CD14-positive monocyte (primary cell): ENCODE measurements around the gene GOLGA3. TPM values are rescaled to one million over a fixed set of nuclear protein-coding genes. Genes with fewer than 3 reads are reported as not detected.
"Not testable (repeated sequence)": the region's sequence is repeated elsewhere in the genome, so short reads cannot be mapped to it uniquely, and the experiment has no call there.

ENCODE experiments used
- DNase-seq, 3 donors: peaks; one replicate each; pipeline ENCODE4 v3.0.0-alpha.2; 2011 to 2022
- H2AFZ ChIP-seq: 2 replicates; pipeline ENCODE4 v1.6.0; 2012; ENCODE audit warnings: mild to moderate bottlenecking, low read depth, low read length, inconsistent platforms; ENCODE audit not compliant: insufficient read depth, poor library complexity, severe bottlenecking
- H3K27ac ChIP-seq, 2 donors: 1 replicate in 1 of 2; 2 replicates in 1 of 2; pipeline ENCODE4 v1.5.1; 2012 to 2013; ENCODE audit warnings: low read length in 2 of 2, control low read depth in 1 of 2, inconsistent platforms in 1 of 2, low read depth in 1 of 2, mild to moderate bottlenecking in 1 of 2
- H3K27me3 ChIP-seq, 2 donors: one replicate each; pipeline versions ENCODE4 v1.6.0 to v1.6.1; 2011 to 2013; ENCODE audit warnings: low read length in 2 of 2; ENCODE audit not compliant: control insufficient read depth in 2 of 2, insufficient read depth in 2 of 2
- H3K36me3 ChIP-seq, 2 donors: replicated peaks in 1 of 2; 1 replicate in 1 of 2; 2 replicates in 1 of 2; pipeline versions ENCODE4 v1.5.1 to v1.6.1; 2012 to 2013; ENCODE audit warnings: low read length in 2 of 2, control low read depth in 1 of 2, inconsistent platforms in 1 of 2, mild to moderate bottlenecking in 1 of 2; ENCODE audit not compliant: insufficient read depth in 2 of 2, control insufficient read depth in 1 of 2
- H3K4me1 ChIP-seq, 2 donors: 1 replicate in 1 of 2; 2 replicates in 1 of 2; pipeline versions ENCODE4 v1.5.1 to v1.6.1; 2012 to 2013; ENCODE audit warnings: low read length in 2 of 2, control low read depth in 1 of 2, inconsistent platforms in 1 of 2, mild to moderate bottlenecking in 1 of 2, moderate library complexity in 1 of 2; ENCODE audit not compliant: insufficient read depth in 2 of 2, control insufficient read depth in 1 of 2
- H3K4me2 ChIP-seq: replicated peaks from 2 replicates; pipeline ENCODE3; 2012; ENCODE audit warnings: low read length, moderate library complexity, mild to moderate bottlenecking; ENCODE audit not compliant: poor library complexity, severe bottlenecking; ENCODE audit errors: extremely low read depth
- H3K4me3 ChIP-seq, 3 experiments: fragments of 200-600 bp in 1 of 3; sonication (generic) in 1 of 3; replicated peaks in 1 of 3; 1 replicate in 2 of 3; 2 replicates in 1 of 3; pipeline ENCODE4 v1.5.1; 2011 to 2013; ENCODE audit warnings: low read length in 3 of 3, mild to moderate bottlenecking in 3 of 3, control low read depth in 2 of 3, low read depth in 2 of 3, inconsistent platforms in 1 of 3, moderate library complexity in 1 of 3
- H3K79me2 ChIP-seq: 2 replicates; pipeline ENCODE4 v1.6.0; 2012; ENCODE audit warnings: mild to moderate bottlenecking, control low read depth, inconsistent platforms, low read length, moderate library complexity; ENCODE audit not compliant: insufficient read depth
- H3K9ac ChIP-seq: 2 replicates; pipeline ENCODE4 v1.6.0; 2017; ENCODE audit warnings: low read length, mild to moderate bottlenecking; ENCODE audit not compliant: insufficient read depth, poor library complexity, severe bottlenecking
- H3K9me3 ChIP-seq, 2 donors: replicated peaks in 1 of 2; 1 replicate in 1 of 2; 2 replicates in 1 of 2; pipeline versions ENCODE4 v1.5.1 to v1.6.1; 2012 to 2013; ENCODE audit warnings: low read length in 2 of 2, control low read depth in 1 of 2; ENCODE audit not compliant: control insufficient read depth in 1 of 2, insufficient read depth in 1 of 2
- H4K20me1 ChIP-seq: 2 replicates; pipeline ENCODE4 v1.6.0; 2012; ENCODE audit warnings: mild to moderate bottlenecking, low read length, control low read depth, moderate library complexity; ENCODE audit not compliant: insufficient read depth
- H3K27ac Mint-ChIP-seq, 7 donors: one replicate each; pipeline ENCODE4 v1.8.0; 2020; ENCODE audit warnings: mild to moderate bottlenecking in 7 of 7, mixed read lengths in 7 of 7, moderate library complexity in 6 of 7, inconsistent platforms in 2 of 7
- H3K27me3 Mint-ChIP-seq, 3 donors: one replicate each; pipeline ENCODE4 v1.8.0; 2021 to 2022; ENCODE audit warnings: low read depth in 3 of 3, mild to moderate bottlenecking in 3 of 3, mixed read lengths in 3 of 3, moderate library complexity in 3 of 3, inconsistent platforms in 1 of 3
- H3K36me3 Mint-ChIP-seq, 2 donors: one replicate each; pipeline ENCODE4 v1.8.0; 2020; ENCODE audit warnings: mixed read lengths in 2 of 2, inconsistent platforms in 1 of 2, mild to moderate bottlenecking in 1 of 2
- H3K4me1 Mint-ChIP-seq: one replicate; pipeline ENCODE4 v1.8.0; 2020; ENCODE audit warnings: mild to moderate bottlenecking, mixed read lengths
- H3K4me3 Mint-ChIP-seq, 2 donors: one replicate each; pipeline ENCODE4 v1.8.0; 2020; ENCODE audit warnings: mild to moderate bottlenecking in 2 of 2, mixed read lengths in 2 of 2, moderate library complexity in 1 of 2
- H3K9me3 Mint-ChIP-seq, 7 donors: one replicate each; pipeline ENCODE4 v1.8.0; 2020 to 2022; ENCODE audit warnings: mixed read lengths in 7 of 7, mild to moderate bottlenecking in 6 of 7, moderate library complexity in 6 of 7, inconsistent platforms in 2 of 7
- CTCF ChIP-seq: fragments of 200-600 bp; IDR thresholded peaks from one replicate; pipeline ENCODE4 v1.8.0; 2022; ENCODE audit warnings: antibody characterized with exemption, mild to moderate bottlenecking
- WGBS: methylation state at CpG from one replicate; pipeline ENCODE4 v1.1.5; 2013; ENCODE audit warnings: missing lambda C conversion rate; ENCODE audit not compliant: insufficient coverage; 5-methylcytosine and 5-hydroxymethylcytosine counted together
- intact Hi-C, 2 donors: fragments of 100-400 bp; cut with micrococcal nuclease; formaldehyde crosslinking; loops; one replicate each; pipeline versions ENCODE4 v1.15.0 to v1.15.1; 2023
- polyA plus RNA-seq, 3 donors: library from polyadenylated mRNA; depleted of rRNA in 1 of 3; unstranded in 2 of 3; stranded (reverse) in 1 of 3; fragments of 300-500 nt in 2 of 3; fragments of >200 nt in 1 of 3; fragmentation: Illumina TruSeq in 2 of 3; gene quantifications; 1 replicate in 2 of 3; 2 replicates in 1 of 3; pipeline ENCODE4 v1.2.3, GENCODE V29; 2012 to 2021

GOLGA3 gene
- polyA plus RNA-seq, 3 donors, result 1.2 to 12.0 (median 2.4) TPM

DNA sequence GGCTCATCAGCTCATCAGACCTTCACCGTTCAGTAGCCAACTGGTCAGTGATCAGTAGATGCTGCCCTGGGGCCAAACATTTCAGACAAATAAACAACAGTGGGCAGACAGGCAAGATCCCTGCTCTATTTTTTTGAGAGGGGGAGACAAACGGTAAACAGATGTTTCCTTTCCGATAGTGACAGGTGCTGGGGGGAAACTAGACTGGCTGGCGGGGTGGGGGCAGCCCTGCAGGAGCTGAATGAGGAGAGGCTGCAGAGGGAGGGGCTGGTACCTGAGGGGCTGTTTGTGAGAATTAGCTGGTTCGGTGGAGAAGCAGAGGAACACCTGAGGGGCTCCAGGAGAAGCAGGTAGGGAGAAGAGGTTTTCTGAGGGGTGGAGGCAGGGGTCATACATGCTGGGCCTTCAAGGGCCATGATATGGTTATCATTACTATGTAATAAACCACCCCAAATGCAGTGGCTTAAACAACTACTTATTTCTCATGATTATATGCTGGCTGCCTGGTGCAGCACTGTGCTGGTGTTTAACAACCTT lies 8.2 kb upstream of the GOLGA3 start:
- intact Hi-C loops, result no loop called here
- Histone ChIP-seq H3K27ac (no peak overlapping the region), H3K4me1 (no peaks in the 10 kb centered on the region), H2AFZ (no peak overlapping the region), H3K9me3 (no peaks in the 10 kb centered on the region), H3K4me2 (no peak overlapping the region), H3K4me3 (no peak overlapping the region), H3K79me2 (no peaks in the 10 kb centered on the region), H3K36me3 (peaks cover 37 to 48% of the 10 kb centered on the region in 2 donors), H4K20me1 (peaks cover 11% of the 10 kb centered on the region), H3K9ac (no peak overlapping the region), H3K27me3 (no peaks in the 10 kb centered on the region)
- peaks cover 3% of the 10 kb centered on the region for H3K4me1 Mint-ChIP-seq
- H3K36me3 Mint-ChIP-seq, result peaks cover 57 to 79% of the 10 kb centered on the region in 2 donors
- peak overlapping the region in 3 of 7 donors; percentile 13 to 61 (median 21) for H3K27ac Mint-ChIP-seq
- H3K9me3 Mint-ChIP-seq, result peaks cover 0 to 6% (median 1%) of the 10 kb centered on the region in 7 donors
- TF ChIP-seq CTCF, result no peak
- 45% methylated on average over 3 of the region's 5 CpGs for WGBS
- DNase-seq, result no peak
- peak overlapping the region in 1 of 2 donors; percentile 4 for H3K4me3 Mint-ChIP-seq
- peaks cover 0 to 1% (median 1%) of the 10 kb centered on the region in 3 donors for H3K27me3 Mint-ChIP-seq

GRCh38 chr12:132836230-132836629 lies 7.6 kb upstream of the GOLGA3 start:
- H2AFZ ChIP-seq, H3K27me3 ChIP-seq, H3K4me2 ChIP-seq, H3K4me1 Mint-ChIP-seq, H3K9ac ChIP-seq, H3K4me3 Mint-ChIP-seq, H3K4me3 ChIP-seq, H3K9me3 ChIP-seq, intact Hi-C loops, DNase-seq, H3K27me3 Mint-ChIP-seq, H3K4me1 ChIP-seq, H3K79me2 ChIP-seq, H3K27ac ChIP-seq, H3K9me3 Mint-ChIP-seq: not testable (repeated sequence)
- H3K36me3 Mint-ChIP-seq, result peaks cover 53 to 76% of the 10 kb centered on the region in 2 donors
- peaks cover 11% of the 10 kb centered on the region for H4K20me1 ChIP-seq
- 93% methylated on average over 20 of the region's 30 CpGs for WGBS
- H3K36me3 ChIP-seq, result peaks cover 35 to 42% of the 10 kb centered on the region in 2 donors
- peak overlapping the region in 1 of 7 donors; percentile 9 for H3K27ac Mint-ChIP-seq
